ENCODE results near the gene CNTNAP2. TPM values are rescaled to one million over a fixed set of nuclear protein-coding genes. Genes with fewer than 3 reads are reported as not detected.

Gene CNTNAP2
- total and polyA plus RNA-seq, 9 of the 15 experiments (the other 6 are each of a cell fraction or from before 2014, with no cell fraction given) = 0.04 to 0.62 (median 0.09) TPM; not detected in 4

- TF ChIP-seq SP1 (CRISPR knock-in tag; IDR thresholded peaks at IDR 0.05) = no peak
- TF ChIP-seq ZNF431 (CRISPR knock-in tag; IDR thresholded peaks at IDR 0.05) = no peak
- no peak for TF ChIP-seq THRAP3 (IDR thresholded peaks at IDR 0.05; ENCODE audit: borderline replicate concordance)
- TF ChIP-seq KDM2B (CRISPR knock-in tag; IDR thresholded peaks at IDR 0.05) = no peak
- TF ChIP-seq ARID1B (IDR thresholded peaks at IDR 0.05) = peak; percentile 71
- TF ChIP-seq RFX7 (CRISPR knock-in tag; IDR thresholded peaks at IDR 0.05) = no peak
- TF ChIP-seq RHOXF2B (CRISPR knock-in tag; conservative IDR thresholded peaks at IDR 0.05) = no peak
- no peak for TF ChIP-seq RERE (CRISPR knock-in tag; IDR thresholded peaks at IDR 0.05; ENCODE audit: borderline replicate concordance)
- no peak for TF ChIP-seq PRDM10 (IDR thresholded peaks at IDR 0.05; ENCODE audit: partially characterized antibody)
- TF ChIP-seq TFAM (CRISPR knock-in tag; conservative IDR thresholded peaks at IDR 0.05) = no peak
- no peak for TF ChIP-seq MXD1 (CRISPR knock-in tag; IDR thresholded peaks at IDR 0.05; ENCODE audit: borderline replicate concordance, poor library complexity, severe bottlenecking)
- no peak for TF ChIP-seq TCFL5 (CRISPR knock-in tag; conservative IDR thresholded peaks at IDR 0.05)
- TF ChIP-seq ZNF561 (CRISPR knock-in tag; conservative IDR thresholded peaks at IDR 0.05) = no peak
- no peak for TF ChIP-seq MCM7 (IDR thresholded peaks at IDR 0.05)
- TF ChIP-seq CBFA2T3 (IDR thresholded peaks at IDR 0.05) = peak; percentile 78
- peak; percentile 13; the same call in 1 of the 2 replicates for TF ChIP-seq MTA2 (IDR thresholded peaks at IDR 0.05; ENCODE audit: low read depth)
- no peak for TF ChIP-seq HDGF (IDR thresholded peaks at IDR 0.05)
Observed at GRCh38 chr7:148191391-148192065, 2074.9 kb downstream of the CNTNAP2 start (continued).
